ENCODE measurements around the gene SCUBE1.

The SCUBE1 gene

DNA sequence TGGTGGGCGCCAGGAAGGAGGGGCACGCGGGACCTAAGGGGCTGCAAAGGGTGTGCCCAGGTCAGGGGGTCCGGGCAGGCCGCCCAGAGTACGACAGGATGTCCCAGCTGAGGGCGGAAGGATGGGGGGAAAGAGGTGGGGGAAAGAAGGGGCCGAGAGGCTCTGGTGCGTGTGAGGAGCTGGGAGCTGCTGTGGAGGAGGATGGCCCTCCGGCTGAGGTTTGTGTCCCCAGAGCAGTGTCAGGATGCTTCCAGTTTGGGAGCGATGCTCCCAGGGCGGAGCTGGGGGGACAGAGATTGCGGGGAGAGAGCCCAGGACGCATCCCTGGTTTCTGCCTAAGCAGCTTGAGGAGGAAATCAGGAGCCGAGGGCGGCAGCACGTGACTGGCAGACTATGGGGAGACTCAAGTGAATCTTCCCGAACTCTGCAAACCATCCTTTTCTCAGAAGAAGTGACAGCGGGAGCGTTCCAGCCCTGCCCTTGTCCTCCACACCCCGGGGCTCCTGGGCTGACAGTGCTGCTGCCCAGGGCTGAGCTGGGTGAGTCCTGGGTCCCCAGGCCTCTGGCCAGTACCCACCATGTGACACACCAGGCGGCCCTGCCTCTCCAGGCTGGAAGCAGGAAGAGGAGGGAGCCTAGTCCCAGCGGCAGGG lies 136.5 kb downstream of the SCUBE1 start:
- Histone ChIP-seq H4K91ac (ENCODE audit: low read depth, low read length, poor library complexity) (no peak overlapping the region), H2BK5ac (ENCODE audit: low read length) (peak overlapping the region; percentile 49), H3K23ac (ENCODE audit: low read depth, low read length, poor library complexity) (peak overlapping the region; percentile 43), H3K14ac (ENCODE audit: low read length) (no peak overlapping the region), H3K4me3 (ENCODE audit: low read length in 2 of 2) (no peak overlapping the region), H2BK120ac (ENCODE audit: low read depth, low read length) (no peak overlapping the region), H3K9me3 (replicated peaks in 1 of 2; ENCODE audit: control insufficient read depth in 2 of 2, insufficient read depth in 1 of 2, low read depth in 1 of 2, low read length in 2 of 2) (peaks cover 0 to under 1% of the 10 kb centered on the region in 2 donors), H3K79me1 (ENCODE audit: low read depth, low read length) (peaks cover 7% of the 10 kb centered on the region), H2BK12ac (ENCODE audit: low read length) (no peak overlapping the region), H3K4me1 (ENCODE audit: control insufficient read depth in 2 of 2, insufficient read depth in 1 of 2, low read depth in 1 of 2, low read length in 2 of 2) (peaks cover 0 to 7% of the 10 kb centered on the region in 2 donors), H3K36me3 (replicated peaks in 1 of 2; ENCODE audit: control insufficient read depth in 2 of 2, insufficient read depth in 2 of 2, low read length in 2 of 2) (peaks cover 0 to 63% of the 10 kb centered on the region in 2 donors), H2AFZ (ENCODE audit: low read length) (peak overlapping the region; percentile 51), H3K4ac (ENCODE audit: low read length) (no peak overlapping the region), H3K27me3 (ENCODE audit: control insufficient read depth in 3 of 3, insufficient read depth in 3 of 3, low read depth in 1 of 3, low read length in 3 of 3) (peaks cover 0 to 15% (median 0%) of the 10 kb centered on the region in 3 experiments), H4K8ac (ENCODE audit: low read depth, low read length) (no peak overlapping the region), H2BK15ac (ENCODE audit: low read length) (no peak overlapping the region), H3K27ac (replicated peaks; ENCODE audit: low read length) (no peak overlapping the region), H3K18ac (ENCODE audit: low read length) (no peak overlapping the region), H3K4me2 (ENCODE audit: insufficient read depth, low read length, poor library complexity, severe bottlenecking) (no peak overlapping the region), H3K9ac (ENCODE audit: low read depth, low read length, poor library complexity) (peak overlapping the region; percentile 3), H2AK5ac (ENCODE audit: low read depth, low read length) (no peak overlapping the region)
- no CpG with 5 or more reads among the region's 23 CpGs for WGBS, 2 donors (ENCODE audit: extremely low coverage in 2 of 2, insufficient read length in 2 of 2, insufficient replicate concordance in 1 of 2)
- no peak for DNase-seq (ENCODE audit: low spot score)

DNA sequence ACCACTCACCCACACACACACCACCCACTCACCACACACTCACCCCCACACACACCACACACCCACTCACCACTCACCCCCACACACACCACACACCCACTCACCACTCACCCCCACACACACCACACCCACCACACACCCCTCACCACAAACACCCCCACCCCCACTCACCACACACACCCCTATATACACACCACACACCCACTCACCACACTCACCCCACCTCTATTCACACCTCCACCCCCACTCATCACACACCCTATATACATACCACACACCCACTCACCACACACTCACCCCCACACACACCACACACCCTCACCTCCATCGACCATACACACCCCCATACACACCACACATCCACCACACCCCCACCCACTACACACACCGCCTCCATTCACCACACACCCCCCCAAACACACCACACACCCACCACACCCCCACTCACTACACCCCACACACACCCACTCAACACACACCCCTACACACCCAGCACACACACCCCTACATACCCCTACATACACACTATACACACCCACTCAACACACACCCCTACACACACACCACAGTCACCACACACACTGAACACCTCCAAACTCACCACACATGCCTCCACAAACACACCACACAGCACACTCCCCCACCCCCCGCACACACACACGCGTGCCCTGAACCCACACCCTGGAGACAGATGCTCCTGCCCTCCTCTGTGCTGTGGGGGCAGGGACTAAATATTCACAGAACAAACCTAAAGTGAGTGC lies 137.2 kb downstream of the SCUBE1 start:
- H2AK5ac ChIP-seq (ENCODE audit: low read depth, low read length) = no peak overlapping the region
- no peak overlapping the region for H3K9ac ChIP-seq (ENCODE audit: low read depth, low read length, poor library complexity)
- peaks cover 0 to 7% of the 10 kb centered on the region in 2 donors for H3K4me1 ChIP-seq (ENCODE audit: control insufficient read depth in 2 of 2, insufficient read depth in 1 of 2, low read depth in 1 of 2, low read length in 2 of 2)
- H3K27ac ChIP-seq (replicated peaks; ENCODE audit: low read length) = no peak overlapping the region
- DNase-seq (ENCODE audit: low spot score) = no peak
- H3K79me1 ChIP-seq (ENCODE audit: low read depth, low read length) = peaks cover 7% of the 10 kb centered on the region
- peak overlapping the region; percentile 51 for H2AFZ ChIP-seq (ENCODE audit: low read length)
- H3K18ac ChIP-seq (ENCODE audit: low read length) = no peak overlapping the region
- H3K14ac ChIP-seq (ENCODE audit: low read length) = no peak overlapping the region
- no peak overlapping the region for H2BK5ac ChIP-seq (ENCODE audit: low read length)
- H3K4me3 ChIP-seq (ENCODE audit: low read length in 2 of 2) = peak overlapping the region in 1 of 2 donors; percentile 22
- no peak overlapping the region for H2BK12ac ChIP-seq (ENCODE audit: low read length)
- no peak overlapping the region for H2BK120ac ChIP-seq (ENCODE audit: low read depth, low read length)
- H2BK15ac ChIP-seq (ENCODE audit: low read length) = no peak overlapping the region
- H3K36me3 ChIP-seq (replicated peaks in 1 of 2; ENCODE audit: control insufficient read depth in 2 of 2, insufficient read depth in 2 of 2, low read length in 2 of 2) = peaks cover 0 to 66% of the 10 kb centered on the region in 2 donors
- no peak overlapping the region for H3K4me2 ChIP-seq (ENCODE audit: insufficient read depth, low read length, poor library complexity, severe bottlenecking)
- no peak overlapping the region for H4K8ac ChIP-seq (ENCODE audit: low read depth, low read length)
- peak overlapping the region; percentile 10 for H3K23ac ChIP-seq (ENCODE audit: low read depth, low read length, poor library complexity)
- H3K4ac ChIP-seq (ENCODE audit: low read length) = no peak overlapping the region
- no peak overlapping the region for H4K91ac ChIP-seq (ENCODE audit: low read depth, low read length, poor library complexity)
- H3K9me3 ChIP-seq (replicated peaks in 1 of 2; ENCODE audit: control insufficient read depth in 2 of 2, insufficient read depth in 1 of 2, low read depth in 1 of 2, low read length in 2 of 2) = peaks cover 0 to 3% of the 10 kb centered on the region in 2 donors
- WGBS, 2 donors (ENCODE audit: extremely low coverage in 2 of 2, insufficient read length in 2 of 2, insufficient replicate concordance in 1 of 2) = 100% methylated on average over 2 of the region's 5 CpGs; no CpG with 5 or more reads in 1 of the 2 donors
- H3K27me3 ChIP-seq (ENCODE audit: control insufficient read depth in 3 of 3, insufficient read depth in 3 of 3, low read depth in 1 of 3, low read length in 3 of 3) = peaks cover 0 to 15% (median 0%) of the 10 kb centered on the region in 3 experiments

DNA sequence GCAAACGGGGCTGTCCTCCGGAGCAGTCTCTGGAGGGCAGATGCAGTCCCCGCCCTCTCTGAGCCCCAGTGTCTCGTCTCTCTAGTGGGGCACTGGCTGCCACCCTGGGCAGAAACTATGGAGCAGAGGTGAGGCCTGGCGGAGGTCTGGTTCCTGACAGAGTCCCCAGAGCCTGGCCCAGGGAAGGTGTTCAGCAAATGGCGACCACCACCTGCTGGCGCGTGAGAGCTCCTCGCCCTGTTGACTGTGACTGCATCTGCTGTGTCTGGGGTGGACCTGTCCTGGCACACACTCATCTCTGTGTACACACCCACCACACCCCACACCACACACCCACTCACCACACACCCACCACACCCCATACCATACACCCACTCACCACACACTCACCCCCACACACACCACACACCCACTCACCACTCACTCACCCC lies 137.9 kb downstream of the SCUBE1 start:
- no peak overlapping the region for H2BK12ac ChIP-seq (ENCODE audit: low read length)
- H3K27ac ChIP-seq (replicated peaks; ENCODE audit: low read length) = no peak overlapping the region
- peak overlapping the region; percentile 37 for H2AK5ac ChIP-seq (ENCODE audit: low read depth, low read length)
- H3K27me3 ChIP-seq (ENCODE audit: control insufficient read depth in 3 of 3, insufficient read depth in 3 of 3, low read depth in 1 of 3, low read length in 3 of 3) = peaks cover 0 to 19% (median 0%) of the 10 kb centered on the region in 3 experiments
- H3K9me3 ChIP-seq (replicated peaks in 1 of 2; ENCODE audit: control insufficient read depth in 2 of 2, insufficient read depth in 1 of 2, low read depth in 1 of 2, low read length in 2 of 2) = peaks cover 0 to 5% of the 10 kb centered on the region in 2 donors
- H3K79me1 ChIP-seq (ENCODE audit: low read depth, low read length) = peaks cover 5% of the 10 kb centered on the region
- WGBS, 2 donors (ENCODE audit: extremely low coverage in 2 of 2, insufficient read length in 2 of 2, insufficient replicate concordance in 1 of 2) = no CpG with 5 or more reads among the region's 9 CpGs
- no peak overlapping the region for H3K4ac ChIP-seq (ENCODE audit: low read length)
- H3K4me2 ChIP-seq (ENCODE audit: insufficient read depth, low read length, poor library complexity, severe bottlenecking) = no peak overlapping the region
- H2BK15ac ChIP-seq (ENCODE audit: low read length) = no peak overlapping the region
- no peak overlapping the region for H4K91ac ChIP-seq (ENCODE audit: low read depth, low read length, poor library complexity)
- H3K23ac ChIP-seq (ENCODE audit: low read depth, low read length, poor library complexity) = peak overlapping the region; percentile 10
- peak overlapping the region; percentile 81 for H3K9ac ChIP-seq (ENCODE audit: low read depth, low read length, poor library complexity)
- H3K4me3 ChIP-seq (ENCODE audit: low read length in 2 of 2) = no peak overlapping the region
- H3K36me3 ChIP-seq (replicated peaks in 1 of 2; ENCODE audit: control insufficient read depth in 2 of 2, insufficient read depth in 2 of 2, low read length in 2 of 2) = peaks cover 0 to 66% of the 10 kb centered on the region in 2 donors
- no peak overlapping the region for H2BK5ac ChIP-seq (ENCODE audit: low read length)
- peak overlapping the region; percentile 43 for H4K8ac ChIP-seq (ENCODE audit: low read depth, low read length)
- H3K18ac ChIP-seq (ENCODE audit: low read length) = no peak overlapping the region
- DNase-seq (ENCODE audit: low spot score) = no peak
- H3K14ac ChIP-seq (ENCODE audit: low read length) = no peak overlapping the region
- no peak overlapping the region for H2BK120ac ChIP-seq (ENCODE audit: low read depth, low read length)
- H2AFZ ChIP-seq (ENCODE audit: low read length) = no peak overlapping the region
- H3K4me1 ChIP-seq (ENCODE audit: control insufficient read depth in 2 of 2, insufficient read depth in 1 of 2, low read depth in 1 of 2, low read length in 2 of 2) = peaks cover 0 to 7% of the 10 kb centered on the region in 2 donors

DNA sequence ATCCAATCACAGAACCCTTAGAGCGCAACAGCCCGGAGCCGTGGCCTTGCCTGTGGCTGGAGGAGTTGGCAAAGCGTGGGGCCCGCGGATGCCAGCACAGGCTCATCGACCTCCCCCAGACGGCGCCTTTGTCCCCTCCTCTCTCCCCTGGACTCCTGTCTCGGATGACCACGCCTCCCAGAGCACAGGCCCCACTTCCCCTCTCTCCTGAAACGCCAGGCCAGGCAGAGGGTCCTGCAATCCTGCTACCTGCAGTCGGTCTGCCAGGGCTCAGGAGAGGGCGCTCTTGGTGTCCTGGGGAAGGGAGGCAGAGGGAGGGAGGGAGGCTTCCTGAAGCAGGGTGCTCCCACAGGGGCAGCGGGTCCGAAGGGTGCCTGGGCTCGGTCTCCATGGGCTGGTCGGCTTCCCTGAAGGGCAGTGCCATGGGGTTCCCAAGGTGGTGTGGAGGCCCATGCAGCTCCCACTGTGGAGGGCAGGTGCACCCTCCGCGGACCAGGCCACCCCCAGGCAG lies 139.6 kb downstream of the SCUBE1 start:
- no CpG with 5 or more reads among the region's 20 CpGs for WGBS, 2 donors (ENCODE audit: extremely low coverage in 2 of 2, insufficient read length in 2 of 2, insufficient replicate concordance in 1 of 2)
- H3K27ac ChIP-seq (replicated peaks; ENCODE audit: low read length) = no peak overlapping the region
- no peak overlapping the region for H2BK120ac ChIP-seq (ENCODE audit: low read depth, low read length)
- peaks cover 5% of the 10 kb centered on the region for H3K79me1 ChIP-seq (ENCODE audit: low read depth, low read length)
- H3K9me3 ChIP-seq (replicated peaks in 1 of 2; ENCODE audit: control insufficient read depth in 2 of 2, insufficient read depth in 1 of 2, low read depth in 1 of 2, low read length in 2 of 2) = peaks cover 0 to 5% of the 10 kb centered on the region in 2 donors
- no peak overlapping the region for H3K14ac ChIP-seq (ENCODE audit: low read length)
- H2AK5ac ChIP-seq (ENCODE audit: low read depth, low read length) = peak overlapping the region; percentile 21
- H2AFZ ChIP-seq (ENCODE audit: low read length) = no peak overlapping the region
- no peak overlapping the region for H2BK5ac ChIP-seq (ENCODE audit: low read length)
- H3K36me3 ChIP-seq (replicated peaks in 1 of 2; ENCODE audit: control insufficient read depth in 2 of 2, insufficient read depth in 2 of 2, low read length in 2 of 2) = peaks cover 0 to 59% of the 10 kb centered on the region in 2 donors
- peak overlapping the region; percentile 73 for H3K23ac ChIP-seq (ENCODE audit: low read depth, low read length, poor library complexity)
- H2BK15ac ChIP-seq (ENCODE audit: low read length) = no peak overlapping the region
- no peak overlapping the region for H2BK12ac ChIP-seq (ENCODE audit: low read length)
- H3K4ac ChIP-seq (ENCODE audit: low read length) = no peak overlapping the region
- no peak overlapping the region for H3K4me2 ChIP-seq (ENCODE audit: insufficient read depth, low read length, poor library complexity, severe bottlenecking)
- H3K4me1 ChIP-seq (ENCODE audit: control insufficient read depth in 2 of 2, insufficient read depth in 1 of 2, low read depth in 1 of 2, low read length in 2 of 2) = peaks cover 0 to 7% of the 10 kb centered on the region in 2 donors
- H3K27me3 ChIP-seq (ENCODE audit: control insufficient read depth in 3 of 3, insufficient read depth in 3 of 3, low read depth in 1 of 3, low read length in 3 of 3) = peaks cover 0 to 22% (median 0%) of the 10 kb centered on the region in 3 experiments
- no peak overlapping the region for H4K91ac ChIP-seq (ENCODE audit: low read depth, low read length, poor library complexity)
- DNase-seq (ENCODE audit: low spot score) = no peak
- H3K9ac ChIP-seq (ENCODE audit: low read depth, low read length, poor library complexity) = peak overlapping the region; percentile 16
- no peak overlapping the region for H3K18ac ChIP-seq (ENCODE audit: low read length)
- H3K4me3 ChIP-seq (ENCODE audit: low read length in 2 of 2) = no peak overlapping the region
- H4K8ac ChIP-seq (ENCODE audit: low read depth, low read length) = peak overlapping the region; percentile 96

All from neuronal stem cell (in vitro differentiated cells).